22Rv1 (cell line): ENCODE measurements around the gene ZNF423.

Experiments used
- ZFX ChIP-seq: fragments of 450-650 bp; IDR thresholded peaks from 2 replicates; pipeline ENCODE4 v1.6.1; 2017; ENCODE audit warnings: antibody characterized with exemption, borderline replicate concordance
- TF ChIP-seq, protein P1 (sequence below): fragments of 450-650 bp; IDR thresholded peaks from 2 replicates; pipeline ENCODE4 v1.5.1; 2017; ENCODE audit warnings: mild to moderate bottlenecking

DNA sequence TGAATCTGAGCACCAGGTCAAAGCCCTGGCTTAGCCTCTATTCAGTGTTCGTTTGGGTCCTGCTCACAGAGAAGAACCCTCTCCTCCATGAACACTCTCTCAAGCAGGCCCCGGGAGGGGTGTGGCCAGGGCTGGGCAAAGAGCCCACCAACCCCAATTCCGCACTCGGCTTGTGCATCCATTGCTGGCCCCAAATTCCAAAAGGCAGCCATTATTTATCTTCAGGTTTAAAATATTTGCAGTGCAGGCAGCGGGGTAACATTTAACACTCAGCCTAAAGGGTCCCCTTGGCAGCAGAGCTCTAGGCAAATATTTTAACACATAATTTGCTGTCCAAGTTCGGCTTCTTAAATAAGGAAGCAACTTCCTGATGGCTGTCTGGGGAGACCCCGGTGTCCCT, 115.7 kb downstream of the ZNF423 start:
- TF ChIP-seq, protein P1, sequence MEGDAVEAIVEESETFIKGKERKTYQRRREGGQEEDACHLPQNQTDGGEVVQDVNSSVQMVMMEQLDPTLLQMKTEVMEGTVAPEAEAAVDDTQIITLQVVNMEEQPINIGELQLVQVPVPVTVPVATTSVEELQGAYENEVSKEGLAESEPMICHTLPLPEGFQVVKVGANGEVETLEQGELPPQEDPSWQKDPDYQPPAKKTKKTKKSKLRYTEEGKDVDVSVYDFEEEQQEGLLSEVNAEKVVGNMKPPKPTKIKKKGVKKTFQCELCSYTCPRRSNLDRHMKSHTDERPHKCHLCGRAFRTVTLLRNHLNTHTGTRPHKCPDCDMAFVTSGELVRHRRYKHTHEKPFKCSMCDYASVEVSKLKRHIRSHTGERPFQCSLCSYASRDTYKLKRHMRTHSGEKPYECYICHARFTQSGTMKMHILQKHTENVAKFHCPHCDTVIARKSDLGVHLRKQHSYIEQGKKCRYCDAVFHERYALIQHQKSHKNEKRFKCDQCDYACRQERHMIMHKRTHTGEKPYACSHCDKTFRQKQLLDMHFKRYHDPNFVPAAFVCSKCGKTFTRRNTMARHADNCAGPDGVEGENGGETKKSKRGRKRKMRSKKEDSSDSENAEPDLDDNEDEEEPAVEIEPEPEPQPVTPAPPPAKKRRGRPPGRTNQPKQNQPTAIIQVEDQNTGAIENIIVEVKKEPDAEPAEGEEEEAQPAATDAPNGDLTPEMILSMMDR = no peak
- TF ChIP-seq ZFX = no peak
